ENCODE results near the gene KIF26B. TPM values are rescaled to one million over a fixed set of nuclear protein-coding genes. Genes with fewer than 3 reads are reported as not detected.

The KIF26B gene
- polyA plus RNA-seq, 1 donor from 2014 or later: 6.3 TPM

GRCh38 chr1:245550720-245551043 lies 395.9 kb downstream of the KIF26B start:
- Histone ChIP-seq H2AFZ (ENCODE audit: low read depth, low read length) (no peak overlapping the region), H3K27me3 (ENCODE audit: insufficient read depth, low read depth, low read length) (no peaks in the 10 kb centered on the region), H3F3A (ENCODE audit: insufficient read depth, low read length, poor library complexity, severe bottlenecking) (no peaks in the 10 kb centered on the region), H3K36me3 (ENCODE audit: insufficient read depth, low read length) (no peaks in the 10 kb centered on the region), H3K27ac (ENCODE audit: low read length) (no peak overlapping the region), H3K9me2 (ENCODE audit: insufficient read depth, low read length) (no peaks in the 10 kb centered on the region), H4K20me1 (ENCODE audit: insufficient read depth) (no peaks in the 10 kb centered on the region), H3K4me3 (ENCODE audit: low read length) (no peak overlapping the region), H3K79me2 (replicated peaks; ENCODE audit: insufficient read depth, low read length) (no peaks in the 10 kb centered on the region), H3K4me2 (ENCODE audit: low read length) (no peak overlapping the region), H3K9ac (ENCODE audit: low read length) (no peak overlapping the region), H3K9me3 (ENCODE audit: low read length) (no peaks in the 10 kb centered on the region)
- TF ChIP-seq MXI1 (conservative IDR thresholded peaks at IDR 0.05; ENCODE audit: poor library complexity, severe bottlenecking) (no peak), EP300 (conservative IDR thresholded peaks at IDR 0.05; ENCODE audit: poor library complexity, severe bottlenecking) (no peak), POLR2AphosphoS5 (IDR thresholded peaks at IDR 0.05) (no peak), TAF1 (IDR thresholded peaks at IDR 0.05; ENCODE audit: low read depth) (no peak), REST (IDR thresholded peaks at IDR 0.05; ENCODE audit: borderline replicate concordance) (no peak), SMC3 (conservative IDR thresholded peaks at IDR 0.05; ENCODE audit: poor library complexity) (no peak), RAD21 (conservative IDR thresholded peaks at IDR 0.05) (no peak), CTCF (IDR thresholded peaks at IDR 0.05; ENCODE audit: poor library complexity, severe bottlenecking) (no peak), EZH2 (IDR thresholded peaks at IDR 0.05; ENCODE audit: borderline replicate concordance, insufficient read depth, low read length, poor library complexity, severe bottlenecking) (no peak)

- Histone ChIP-seq H3K9ac (ENCODE audit: low read length) (no peak overlapping the region), H3K27ac (ENCODE audit: low read length) (no peak overlapping the region), H3K27me3 (ENCODE audit: insufficient read depth, low read depth, low read length) (no peaks in the 10 kb centered on the region), H3K9me3 (ENCODE audit: low read length) (no peaks in the 10 kb centered on the region), H3K4me2 (ENCODE audit: low read length) (no peak overlapping the region), H3K9me2 (ENCODE audit: insufficient read depth, low read length) (no peaks in the 10 kb centered on the region), H2AFZ (ENCODE audit: low read depth, low read length) (no peak overlapping the region), H4K20me1 (ENCODE audit: insufficient read depth) (no peaks in the 10 kb centered on the region), H3K79me2 (replicated peaks; ENCODE audit: insufficient read depth, low read length) (no peaks in the 10 kb centered on the region), H3K36me3 (ENCODE audit: insufficient read depth, low read length) (no peaks in the 10 kb centered on the region), H3F3A (ENCODE audit: insufficient read depth, low read length, poor library complexity, severe bottlenecking) (no peaks in the 10 kb centered on the region), H3K4me3 (ENCODE audit: low read length) (no peak overlapping the region)
- no peak for TF ChIP-seq CTCF (IDR thresholded peaks at IDR 0.05; ENCODE audit: poor library complexity, severe bottlenecking)
- TF ChIP-seq EZH2 (IDR thresholded peaks at IDR 0.05; ENCODE audit: borderline replicate concordance, insufficient read depth, low read length, poor library complexity, severe bottlenecking): no peak
- no peak for TF ChIP-seq TAF1 (IDR thresholded peaks at IDR 0.05; ENCODE audit: low read depth)
- TF ChIP-seq EP300 (conservative IDR thresholded peaks at IDR 0.05; ENCODE audit: poor library complexity, severe bottlenecking): no peak
- TF ChIP-seq REST (IDR thresholded peaks at IDR 0.05; ENCODE audit: borderline replicate concordance): no peak
Measured at GRCh38 chr1:245551536-245551935, 396.8 kb downstream of the KIF26B start.

All from neural cell (in vitro differentiated cells).